DND-41 (cell line): ENCODE results near the gene NOTCH4.
"Not testable (repeated sequence)": the region's sequence is repeated elsewhere in the genome, so short reads cannot be mapped to it uniquely, and the experiment has no call there.

Experiments
- ATAC-seq: fragments of 200-7000 bp; cut with Tn5 transposase; 3 replicates; pipeline ENCODE4 v1.9.1; 2021; ENCODE audit warnings: low read depth; ENCODE audit not compliant: insufficient read depth
- DNase-seq: peaks from one replicate; pipeline ENCODE4 v3.0.0-alpha.2; 2020
- H2AFZ ChIP-seq: 2 replicates; pipeline ENCODE4 v1.6.0; 2012; ENCODE audit warnings: low read depth, low read length
- H3K27ac ChIP-seq: 2 replicates; pipeline ENCODE4 v1.5.1; 2012; ENCODE audit warnings: low read length, inconsistent platforms
- H3K27me3 ChIP-seq: fragments of 200-600 bp; sonication (generic); 2 replicates; pipeline ENCODE4 v1.6.0; 2012; ENCODE audit warnings: low read length, mild to moderate bottlenecking, inconsistent platforms; ENCODE audit not compliant: insufficient read depth, poor library complexity
- H3K36me3 ChIP-seq: 2 replicates; pipeline ENCODE4 v1.5.1; 2012; ENCODE audit warnings: low read length, inconsistent platforms; ENCODE audit not compliant: insufficient read depth
- H3K4me1 ChIP-seq: 2 replicates; pipeline ENCODE4 v1.5.1; 2012; ENCODE audit warnings: mild to moderate bottlenecking, low read length; ENCODE audit not compliant: insufficient read depth
- H3K4me2 ChIP-seq: 2 replicates; pipeline ENCODE4 v1.6.0; 2012; ENCODE audit warnings: mild to moderate bottlenecking, moderate library complexity, low read length, inconsistent platforms; ENCODE audit not compliant: insufficient read depth
- H3K4me3 ChIP-seq, 2 experiments: fragments of 200-600 bp in 1 of 2; shearing (Covaris generic) in 1 of 2; 2 replicates each; pipeline ENCODE4 v1.5.1; 2012 to 2016; ENCODE audit warnings: inconsistent platforms in 2 of 2, low read length in 2 of 2, mild to moderate bottlenecking in 2 of 2, low read depth in 1 of 2, moderate library complexity in 1 of 2
- H3K79me2 ChIP-seq: 2 replicates; pipeline ENCODE4 v1.6.0; 2012; ENCODE audit warnings: low read length, inconsistent platforms; ENCODE audit not compliant: insufficient read depth
- H3K9ac ChIP-seq: 2 replicates; pipeline ENCODE4 v1.6.0; 2012; ENCODE audit warnings: low read depth, mild to moderate bottlenecking, inconsistent platforms, low read length, moderate library complexity
- H3K9me3 ChIP-seq: 2 replicates; pipeline ENCODE4 v1.5.1; 2012; ENCODE audit warnings: low read length, moderate library complexity, mild to moderate bottlenecking, inconsistent platforms; ENCODE audit not compliant: insufficient read depth, severe bottlenecking
- H4K20me1 ChIP-seq: 2 replicates; pipeline ENCODE4 v1.6.0; 2012; ENCODE audit warnings: low read length; ENCODE audit not compliant: insufficient read depth
- CTCF ChIP-seq: IDR thresholded peaks from 2 replicates; pipeline ENCODE4 v1.5.1; 2012; ENCODE audit warnings: borderline replicate concordance, low read length, moderate library complexity, mild to moderate bottlenecking; ENCODE audit not compliant: poor library complexity, severe bottlenecking; ENCODE audit errors: extremely low read depth
- EZH2 ChIP-seq: IDR thresholded peaks from 3 replicates; pipeline ENCODE4 v1.6.1; 2012; ENCODE audit warnings: borderline replicate concordance, low read depth, mild to moderate bottlenecking, moderate library complexity, low read length, inconsistent platforms; ENCODE audit not compliant: severe bottlenecking

The NOTCH4 gene

GRCh38 chr6:32194825-32195651, 28.8 kb downstream of the NOTCH4 start:
- Histone ChIP-seq H3K36me3 (peaks cover 2% of the 10 kb centered on the region; the same call in 1 of the 2 replicates), H3K27ac (peak overlapping the region; percentile 96), H3K27me3 (no peaks in the 10 kb centered on the region), H3K9ac (peak overlapping the region; percentile 81), H4K20me1 (no peaks in the 10 kb centered on the region), H2AFZ (peak overlapping the region; percentile 67), H3K79me2 (peaks cover 43% of the 10 kb centered on the region), H3K4me1 (peaks cover 62% of the 10 kb centered on the region), H3K4me2 (peak overlapping the region; percentile 80), H3K4me3 (peak overlapping the region; percentile 45 to 77; a peak in 3 of 4 replicates), H3K9me3 (no peaks in the 10 kb centered on the region)
- DNase-seq (peak; percentile 58), ATAC-seq (peak; percentile 88)
- TF ChIP-seq EZH2 (no peak), CTCF (peak; percentile 78)

GRCh38 chr6:32194388-32194787, 29.5 kb downstream of the NOTCH4 start:
- H3K9me3 ChIP-seq: no peaks in the 10 kb centered on the region
- H3K79me2 ChIP-seq: peaks cover 47% of the 10 kb centered on the region
- H3K27ac ChIP-seq: peak overlapping the region; percentile 96
- H3K27me3 ChIP-seq: no peaks in the 10 kb centered on the region
- H3K4me2 ChIP-seq: peak overlapping the region; percentile 80
- H3K4me3 ChIP-seq: peak overlapping the region in 1 of 2 experiments; percentile 77; a peak in 2 of 4 replicates
- ATAC-seq: no peak
- H3K9ac ChIP-seq: peak overlapping the region; percentile 81
- H4K20me1 ChIP-seq: no peaks in the 10 kb centered on the region
- no peak for TF ChIP-seq CTCF
- TF ChIP-seq EZH2: no peak
- H2AFZ ChIP-seq: no peak overlapping the region
- peaks cover 2% of the 10 kb centered on the region; the same call in 1 of the 2 replicates for H3K36me3 ChIP-seq
- peaks cover 62% of the 10 kb centered on the region for H3K4me1 ChIP-seq
- DNase-seq: no peak

- Histone ChIP-seq H3K27ac (peak overlapping the region; percentile 96), H3K79me2 (peaks cover 60% of the 10 kb centered on the region), H3K4me2 (peak overlapping the region; percentile 80), H3K9ac (peak overlapping the region; percentile 78), H2AFZ (peak overlapping the region; percentile 72), H3K36me3 (peaks cover 14% of the 10 kb centered on the region), H3K4me1 (peaks cover 75% of the 10 kb centered on the region), H3K4me3 (peak overlapping the region; percentile 40 to 70; a peak in 3 of 4 replicates)
- peak; percentile 30 for DNase-seq
- H4K20me1 ChIP-seq, H3K9me3 ChIP-seq, ATAC-seq, H3K27me3 ChIP-seq: not testable (repeated sequence)
Measured at GRCh38 chr6:32193096-32193495, 30.8 kb downstream of the NOTCH4 start.

GRCh38 chr6:32192608-32193039, 31.2 kb downstream of the NOTCH4 start, which contains the start of gene GPSM3:
Gene GPSM3 (minus strand): TSS chr6:32192643. CDS start chr6:32192513, 130 bp downstream.
- peak; percentile 49 for ATAC-seq
- Histone ChIP-seq H3K27ac (peak within 1 kb of the TSS; percentile 96), H3K79me2 (peaks cover 65% of the 10 kb centered on the region), H3K4me3 (peak within 1 kb of the TSS; percentile 40 to 70; a peak in 3 of 4 replicates), H2AFZ (peak within 1 kb of the TSS; percentile 72), H3K4me1 (peaks cover 79% of the 10 kb centered on the region), H3K9me3 (no peaks in the 10 kb centered on the region), H3K9ac (peak within 1 kb of the TSS; percentile 78), H3K4me2 (peak within 1 kb of the TSS; percentile 80), H3K27me3 (no peaks in the 10 kb centered on the region), H3K36me3 (peaks cover 19% of the 10 kb centered on the region), H4K20me1 (no peaks in the 10 kb centered on the region)
- peak; percentile 89 for DNase-seq
- no peak for TF ChIP-seq CTCF
- no peak for TF ChIP-seq EZH2
